ENCODE measurements around the gene RABGAP1L. TPM values are rescaled to one million over a fixed set of nuclear protein-coding genes. Genes with fewer than 3 reads are reported as not detected.

RABGAP1L gene
- total RNA-seq, 4 donors from 2014 or later: 38.8 to 54.7 (median 50.5) TPM

DNA sequence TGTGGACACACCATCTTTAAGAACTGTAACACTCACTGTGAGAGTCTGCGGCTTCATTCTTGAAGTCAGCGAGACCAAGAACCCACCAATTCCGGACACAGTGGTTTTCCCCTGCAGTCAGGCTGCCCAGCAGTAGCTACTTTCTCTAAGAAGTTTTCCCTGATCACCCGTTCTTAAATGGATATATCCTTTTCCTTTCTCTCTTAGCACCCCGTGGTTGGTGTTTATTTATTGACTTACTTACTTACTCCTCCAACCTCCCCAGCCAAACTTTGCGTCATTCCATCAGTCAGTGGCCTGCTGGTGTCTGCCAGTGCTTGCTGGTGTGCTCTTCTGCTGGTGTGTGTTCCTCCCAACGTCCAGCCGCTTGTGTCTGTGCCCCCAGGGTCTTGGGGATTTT, 553.2 kb downstream of the RABGAP1L start:
- WGBS, 2 donors: 95 to 97% methylated on average over 8 of the region's 8 CpGs
- DNase-seq (ENCODE audit: low spot score in 2 of 2): no peak
- no peak for TF ChIP-seq POLR2A (IDR thresholded peaks at IDR 0.05)
- TF ChIP-seq, protein P1, sequence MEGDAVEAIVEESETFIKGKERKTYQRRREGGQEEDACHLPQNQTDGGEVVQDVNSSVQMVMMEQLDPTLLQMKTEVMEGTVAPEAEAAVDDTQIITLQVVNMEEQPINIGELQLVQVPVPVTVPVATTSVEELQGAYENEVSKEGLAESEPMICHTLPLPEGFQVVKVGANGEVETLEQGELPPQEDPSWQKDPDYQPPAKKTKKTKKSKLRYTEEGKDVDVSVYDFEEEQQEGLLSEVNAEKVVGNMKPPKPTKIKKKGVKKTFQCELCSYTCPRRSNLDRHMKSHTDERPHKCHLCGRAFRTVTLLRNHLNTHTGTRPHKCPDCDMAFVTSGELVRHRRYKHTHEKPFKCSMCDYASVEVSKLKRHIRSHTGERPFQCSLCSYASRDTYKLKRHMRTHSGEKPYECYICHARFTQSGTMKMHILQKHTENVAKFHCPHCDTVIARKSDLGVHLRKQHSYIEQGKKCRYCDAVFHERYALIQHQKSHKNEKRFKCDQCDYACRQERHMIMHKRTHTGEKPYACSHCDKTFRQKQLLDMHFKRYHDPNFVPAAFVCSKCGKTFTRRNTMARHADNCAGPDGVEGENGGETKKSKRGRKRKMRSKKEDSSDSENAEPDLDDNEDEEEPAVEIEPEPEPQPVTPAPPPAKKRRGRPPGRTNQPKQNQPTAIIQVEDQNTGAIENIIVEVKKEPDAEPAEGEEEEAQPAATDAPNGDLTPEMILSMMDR (IDR thresholded peaks at IDR 0.05): no peak
- intact Hi-C loops (cut with DNase I; ENCODE audit: low total_unique reads): no loop called here
- no peak overlapping the region for H3K4me3 ChIP-seq (ENCODE audit: low read depth, poor library complexity, severe bottlenecking)

DNA sequence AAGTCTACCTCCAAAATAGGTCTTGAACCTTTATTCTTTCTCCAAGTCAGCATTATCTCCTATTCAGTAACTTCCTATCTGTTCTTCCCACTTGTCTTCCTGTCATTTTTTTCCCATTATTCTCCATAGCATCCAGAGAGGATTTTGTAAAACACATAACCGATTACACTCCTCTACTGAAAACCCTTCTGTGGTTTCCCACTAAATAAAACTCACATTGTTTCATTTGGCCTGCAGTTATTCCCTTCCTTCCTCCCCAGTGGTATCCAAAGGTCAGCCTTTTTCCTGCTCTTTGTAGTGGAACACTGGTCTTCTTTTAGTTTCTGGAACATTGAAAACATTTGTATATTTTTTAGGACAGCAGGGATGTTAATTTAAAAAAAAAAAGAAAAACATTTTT, 554.5 kb downstream of the RABGAP1L start:
- intact Hi-C loops (cut with DNase I; ENCODE audit: low total_unique reads): no loop called here
- WGBS, 2 donors: 38 to 52% methylated on average over 1 of the region's 1 CpG
- TF ChIP-seq, protein P1 (IDR thresholded peaks at IDR 0.05): no peak
- TF ChIP-seq POLR2A (IDR thresholded peaks at IDR 0.05): no peak
- no peak overlapping the region for H3K4me3 ChIP-seq (ENCODE audit: low read depth, poor library complexity, severe bottlenecking)
- no peak for DNase-seq (ENCODE audit: low spot score in 2 of 2)

DNA sequence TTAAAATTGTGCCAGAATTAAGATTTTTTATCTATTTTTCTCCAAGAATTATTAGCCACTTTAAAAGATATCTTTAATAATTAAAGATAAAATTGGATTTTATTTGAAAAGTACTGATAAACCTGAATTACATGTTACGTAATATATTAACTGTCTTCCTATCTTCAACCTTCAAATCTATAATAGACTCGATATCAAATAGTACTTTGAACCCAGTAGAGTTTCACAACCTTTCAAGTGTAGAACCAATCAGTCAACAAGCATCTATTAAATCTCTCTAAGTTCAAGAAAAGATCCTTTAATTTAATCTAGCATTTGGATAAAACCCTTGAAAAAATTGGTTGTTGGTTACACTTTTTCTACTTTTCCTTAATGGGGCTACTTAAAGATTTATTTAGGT, 559.9 kb downstream of the RABGAP1L start:
- no peak for DNase-seq (ENCODE audit: low spot score in 2 of 2)
- H3K4me3 ChIP-seq (ENCODE audit: low read depth, poor library complexity, severe bottlenecking): no peak overlapping the region
- TF ChIP-seq, protein P1 (IDR thresholded peaks at IDR 0.05): no peak
- intact Hi-C loops (cut with DNase I; ENCODE audit: low total_unique reads): no loop called here
- 98% methylated on average over 2 of the region's 2 CpGs for WGBS, 2 donors

DNA sequence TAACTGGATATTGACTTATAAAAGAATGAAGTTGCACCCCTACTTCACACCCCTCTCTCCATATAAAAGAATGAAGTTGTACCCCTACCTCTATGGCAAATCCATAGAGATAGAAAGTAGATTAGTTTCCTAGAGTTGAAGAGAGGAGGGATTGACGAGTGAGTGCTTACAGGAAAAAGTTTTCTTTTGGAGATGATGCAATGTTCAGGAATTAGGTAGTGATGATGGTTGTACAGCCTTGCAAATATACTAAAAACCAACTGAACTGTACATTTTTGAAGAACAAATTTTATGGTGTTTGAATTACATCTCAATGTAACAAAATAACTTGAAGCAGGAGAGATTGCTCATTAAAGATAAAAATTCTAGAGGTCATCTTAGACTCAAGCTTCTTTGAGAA, 561.3 kb downstream of the RABGAP1L start:
- TF ChIP-seq POLR2A (IDR thresholded peaks at IDR 0.05): no peak
- TF ChIP-seq, protein P1 (IDR thresholded peaks at IDR 0.05): no peak
- no peak for DNase-seq (ENCODE audit: low spot score in 2 of 2)
- no peak overlapping the region for H3K4me3 ChIP-seq (ENCODE audit: low read depth, poor library complexity, severe bottlenecking)
- intact Hi-C loops (cut with DNase I; ENCODE audit: low total_unique reads): no loop called here
- 93 to 96% methylated on average over 1 of the region's 1 CpG for WGBS, 2 donors

DNA sequence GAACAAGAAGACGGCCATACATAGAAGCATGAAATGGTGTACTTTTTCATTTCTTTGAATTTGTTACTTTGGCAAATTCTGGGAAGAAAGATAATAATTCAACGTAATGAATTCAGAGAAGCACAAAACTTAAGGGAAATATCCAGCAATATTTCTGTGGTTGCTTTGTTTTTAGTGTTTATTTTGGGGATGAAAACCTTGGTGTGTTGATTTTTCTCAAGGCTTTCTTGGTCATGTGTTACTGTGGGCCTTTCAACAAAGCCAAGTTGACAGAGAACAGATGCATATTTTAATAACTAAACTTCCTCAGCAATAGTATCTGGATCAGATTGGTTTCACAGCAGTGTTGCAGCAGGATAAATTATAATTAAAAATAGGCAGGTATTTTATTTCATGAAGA, 561.9 kb downstream of the RABGAP1L start:
- 86 to 90% methylated on average over 2 of the region's 2 CpGs for WGBS, 2 donors
- TF ChIP-seq, protein P1 (IDR thresholded peaks at IDR 0.05): no peak
- TF ChIP-seq POLR2A (IDR thresholded peaks at IDR 0.05): no peak
- intact Hi-C loops (cut with DNase I; ENCODE audit: low total_unique reads): no loop called here
- H3K4me3 ChIP-seq (ENCODE audit: low read depth, poor library complexity, severe bottlenecking): no peak overlapping the region
- no peak for DNase-seq (ENCODE audit: low spot score in 2 of 2)

DNA sequence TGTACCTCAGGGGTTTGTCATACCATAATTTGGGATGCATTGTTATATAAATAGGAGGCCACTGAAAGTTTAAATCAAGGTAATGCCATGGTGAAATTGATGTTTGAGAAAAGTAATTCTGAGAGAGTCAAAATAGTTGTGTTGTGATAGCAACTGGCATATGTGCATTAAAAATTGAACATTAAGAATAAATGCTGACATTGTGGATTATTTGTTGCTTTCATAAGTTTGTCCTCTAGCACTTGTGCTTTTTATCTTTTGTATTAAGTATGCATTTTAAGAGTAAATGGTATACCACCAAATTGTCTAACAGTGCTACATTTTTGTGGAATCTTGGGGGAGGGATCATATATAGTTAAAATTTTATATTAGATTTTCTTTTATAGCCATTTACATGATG, 564.5 kb downstream of the RABGAP1L start:
- intact Hi-C loops (cut with DNase I; ENCODE audit: low total_unique reads): no loop called here
- DNase-seq (ENCODE audit: low spot score in 2 of 2): no peak
- H3K4me3 ChIP-seq (ENCODE audit: low read depth, poor library complexity, severe bottlenecking): no peak overlapping the region
- TF ChIP-seq, protein P1 (IDR thresholded peaks at IDR 0.05): no peak
- TF ChIP-seq POLR2A (IDR thresholded peaks at IDR 0.05): no peak

All from lower leg skin (tissue), 4 donors.